DOHH2 (cell line): ENCODE data around the gene DNAJC22.

ENCODE experiments used
- EZH2phosphoT487 ChIP-seq: fragments of 200-600 bp; sonication (generic); IDR thresholded peaks from 2 replicates; pipeline ENCODE4 v1.6.1; 2017; ENCODE audit warnings: borderline replicate concordance, mild to moderate bottlenecking, antibody characterized with exemption, low read length, moderate library complexity, mixed read lengths
- TF ChIP-seq, protein P1 (sequence below): fragments of 200-600 bp; sonication (generic); IDR thresholded peaks from one replicate; pipeline ENCODE4 v1.5.1; 2014; ENCODE audit warnings: antibody characterized with exemption, mild to moderate bottlenecking, low read depth, low read length; ENCODE audit not compliant: poor library complexity, severe bottlenecking

DNA sequence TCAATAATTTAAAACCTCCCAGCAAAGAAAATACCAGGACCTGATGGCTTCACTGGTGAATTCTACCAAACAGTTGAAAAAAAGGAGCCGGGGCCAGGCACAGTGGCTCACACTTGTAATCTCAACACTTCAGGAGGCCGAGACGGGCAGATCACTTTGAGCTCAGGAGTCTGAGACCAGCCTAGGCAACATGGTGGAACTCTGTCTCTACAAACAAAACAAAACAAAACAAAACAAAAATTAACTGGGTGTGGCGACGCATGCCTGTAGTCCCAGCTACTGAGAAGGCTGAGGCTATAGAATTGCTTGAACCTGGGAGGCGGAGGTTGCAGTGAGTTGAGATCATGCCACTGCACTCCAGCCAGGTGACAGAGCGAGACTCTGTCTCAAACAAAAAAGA lies 37.3 kb upstream of the DNAJC22 start:
- TF ChIP-seq, protein P1, sequence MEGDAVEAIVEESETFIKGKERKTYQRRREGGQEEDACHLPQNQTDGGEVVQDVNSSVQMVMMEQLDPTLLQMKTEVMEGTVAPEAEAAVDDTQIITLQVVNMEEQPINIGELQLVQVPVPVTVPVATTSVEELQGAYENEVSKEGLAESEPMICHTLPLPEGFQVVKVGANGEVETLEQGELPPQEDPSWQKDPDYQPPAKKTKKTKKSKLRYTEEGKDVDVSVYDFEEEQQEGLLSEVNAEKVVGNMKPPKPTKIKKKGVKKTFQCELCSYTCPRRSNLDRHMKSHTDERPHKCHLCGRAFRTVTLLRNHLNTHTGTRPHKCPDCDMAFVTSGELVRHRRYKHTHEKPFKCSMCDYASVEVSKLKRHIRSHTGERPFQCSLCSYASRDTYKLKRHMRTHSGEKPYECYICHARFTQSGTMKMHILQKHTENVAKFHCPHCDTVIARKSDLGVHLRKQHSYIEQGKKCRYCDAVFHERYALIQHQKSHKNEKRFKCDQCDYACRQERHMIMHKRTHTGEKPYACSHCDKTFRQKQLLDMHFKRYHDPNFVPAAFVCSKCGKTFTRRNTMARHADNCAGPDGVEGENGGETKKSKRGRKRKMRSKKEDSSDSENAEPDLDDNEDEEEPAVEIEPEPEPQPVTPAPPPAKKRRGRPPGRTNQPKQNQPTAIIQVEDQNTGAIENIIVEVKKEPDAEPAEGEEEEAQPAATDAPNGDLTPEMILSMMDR, result no peak
- TF ChIP-seq EZH2phosphoT487, result no peak
